SKM-1 treated with dmso at 0.1 percent for 144 hours (cell line): ENCODE data around the gene UBE2A.

Source experiments
- DNase-seq: peaks from one replicate; lab custom pipeline; 2025; ENCODE audit not compliant: unreplicated experiment; lab: John Stamatoyannopoulos, UW

Gene UBE2A

DNA sequence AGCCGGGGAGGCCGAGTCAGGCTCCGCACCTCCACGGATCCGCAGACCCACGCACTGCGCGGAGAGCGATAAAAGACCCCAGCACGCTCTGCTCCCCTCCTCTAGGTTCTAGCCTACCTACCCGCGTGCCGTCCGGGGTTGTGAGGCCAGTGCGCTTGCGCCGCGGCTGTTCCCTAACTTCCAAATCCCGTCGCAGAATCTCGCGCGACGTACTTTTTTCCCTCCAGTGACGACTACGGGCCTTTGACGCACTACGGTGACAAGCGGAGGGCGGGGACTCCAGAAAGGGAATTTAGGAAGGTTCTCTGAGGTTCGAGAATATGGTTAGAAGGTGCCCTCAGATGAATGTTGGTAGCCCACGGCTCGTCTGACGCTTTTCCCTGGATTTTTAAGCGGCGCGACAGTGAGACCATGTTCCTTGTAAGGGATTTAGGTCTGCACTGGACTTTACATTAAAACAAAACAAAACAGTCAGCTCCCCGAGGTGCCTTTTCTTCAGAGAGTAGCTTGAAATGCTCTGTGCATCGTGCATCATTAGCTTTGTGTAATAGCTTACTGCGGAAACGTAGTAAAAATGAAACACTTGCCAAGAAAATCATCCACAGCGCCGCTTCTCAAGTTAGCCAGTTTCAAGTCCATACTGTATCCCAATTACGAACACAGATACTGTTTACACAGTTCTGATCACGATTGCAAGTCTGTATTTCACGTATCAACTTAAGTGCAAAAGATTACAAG lies 32.1 kb downstream of the UBE2A start, which contains the start of gene NKRF:
TSS of gene NKRF (minus strand) at position 145 of the 738 bp plus-strand sequence.
- peak; percentile 70 for DNase-seq

DNA sequence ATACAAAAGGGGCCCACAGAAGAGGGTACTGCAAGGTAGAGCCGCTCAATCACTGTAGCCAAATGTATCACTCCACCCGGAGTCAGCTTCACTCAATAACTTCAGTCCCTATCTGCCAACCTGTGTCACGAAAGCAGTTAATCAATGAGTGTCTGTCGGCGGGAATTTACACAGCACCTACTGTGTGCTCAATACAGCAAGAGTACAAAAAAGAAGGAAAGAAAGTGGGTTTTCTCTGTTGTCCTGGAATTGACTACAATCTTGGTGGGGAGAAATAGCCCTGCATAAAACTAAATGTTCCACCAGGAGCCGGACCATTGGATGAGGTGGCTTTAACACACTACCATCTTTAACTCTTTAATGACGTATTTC lies 32.6 kb downstream of the UBE2A start:
- no peak for DNase-seq

DNA sequence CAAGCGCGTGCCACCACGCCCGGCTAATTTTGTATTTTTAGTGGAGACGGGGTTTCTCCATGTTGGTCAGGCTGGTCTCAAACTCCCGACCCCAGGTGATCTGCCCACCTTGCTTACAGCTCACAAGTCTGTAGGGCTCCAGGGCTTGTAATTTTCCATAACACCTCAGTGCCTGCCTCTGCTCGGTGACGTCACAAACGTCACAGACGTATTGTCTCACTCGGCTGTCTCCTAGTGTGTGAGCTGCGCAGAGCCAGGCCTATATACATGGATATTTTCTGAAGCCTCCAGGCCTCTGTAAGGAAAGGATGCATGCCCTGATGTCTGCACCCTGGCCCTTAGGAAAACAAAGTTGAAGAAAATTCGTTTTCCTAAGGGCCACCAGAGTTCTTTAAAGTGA lies 40.4 kb downstream of the UBE2A start:
- no peak for DNase-seq

DNA sequence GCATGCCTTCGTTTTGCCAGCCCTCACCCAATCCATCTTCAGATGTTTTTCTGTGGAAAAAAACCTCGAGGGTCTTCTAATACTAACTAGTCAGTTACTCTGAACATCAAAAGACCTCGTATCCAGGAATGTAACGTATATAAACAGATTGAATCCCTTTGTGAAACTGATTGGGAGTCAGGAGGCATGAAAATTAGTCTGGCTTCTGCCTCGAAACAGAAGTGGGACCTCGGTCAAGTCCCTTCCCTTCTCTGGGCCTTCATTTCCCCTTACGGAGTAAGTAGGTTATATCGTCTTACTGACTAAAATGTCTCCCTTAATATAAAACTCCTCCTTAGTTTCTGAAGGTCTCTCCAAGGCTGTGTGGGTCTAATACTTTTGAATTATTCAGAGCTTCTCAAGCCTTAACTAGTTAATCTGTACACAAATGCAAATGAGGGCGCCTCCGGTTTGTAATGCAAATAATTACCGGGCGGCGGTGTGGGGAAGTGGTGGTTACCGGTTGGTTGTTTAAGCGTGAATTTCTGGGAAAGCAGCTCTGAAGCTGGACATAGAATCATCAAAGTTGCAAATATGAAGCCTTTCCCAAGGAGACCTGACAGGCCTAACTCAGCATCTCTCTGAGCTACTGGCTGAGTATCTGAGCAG lies 43.3 kb downstream of the UBE2A start:
- no peak for DNase-seq

DNA sequence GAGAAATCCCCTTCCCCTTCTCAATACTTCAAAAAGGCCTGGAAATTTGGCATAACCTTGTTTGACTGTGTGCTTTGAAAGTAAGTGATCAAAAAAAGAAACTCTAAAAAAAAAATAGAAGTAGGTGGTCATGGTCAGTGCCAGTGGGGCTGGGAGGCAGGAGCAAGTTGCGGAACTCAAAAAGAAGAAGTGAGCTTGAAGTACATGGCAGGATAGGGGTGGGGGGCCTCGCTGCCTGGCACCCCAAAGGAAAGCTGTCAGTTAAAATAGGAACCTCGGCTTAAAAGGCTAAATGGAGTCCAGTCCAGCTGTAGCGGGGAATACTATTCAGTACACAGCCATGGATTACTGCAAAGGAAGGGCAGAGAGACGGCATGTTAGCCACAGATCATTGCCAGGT lies 44.1 kb downstream of the UBE2A start:
- peak; percentile 20 for DNase-seq

DNA sequence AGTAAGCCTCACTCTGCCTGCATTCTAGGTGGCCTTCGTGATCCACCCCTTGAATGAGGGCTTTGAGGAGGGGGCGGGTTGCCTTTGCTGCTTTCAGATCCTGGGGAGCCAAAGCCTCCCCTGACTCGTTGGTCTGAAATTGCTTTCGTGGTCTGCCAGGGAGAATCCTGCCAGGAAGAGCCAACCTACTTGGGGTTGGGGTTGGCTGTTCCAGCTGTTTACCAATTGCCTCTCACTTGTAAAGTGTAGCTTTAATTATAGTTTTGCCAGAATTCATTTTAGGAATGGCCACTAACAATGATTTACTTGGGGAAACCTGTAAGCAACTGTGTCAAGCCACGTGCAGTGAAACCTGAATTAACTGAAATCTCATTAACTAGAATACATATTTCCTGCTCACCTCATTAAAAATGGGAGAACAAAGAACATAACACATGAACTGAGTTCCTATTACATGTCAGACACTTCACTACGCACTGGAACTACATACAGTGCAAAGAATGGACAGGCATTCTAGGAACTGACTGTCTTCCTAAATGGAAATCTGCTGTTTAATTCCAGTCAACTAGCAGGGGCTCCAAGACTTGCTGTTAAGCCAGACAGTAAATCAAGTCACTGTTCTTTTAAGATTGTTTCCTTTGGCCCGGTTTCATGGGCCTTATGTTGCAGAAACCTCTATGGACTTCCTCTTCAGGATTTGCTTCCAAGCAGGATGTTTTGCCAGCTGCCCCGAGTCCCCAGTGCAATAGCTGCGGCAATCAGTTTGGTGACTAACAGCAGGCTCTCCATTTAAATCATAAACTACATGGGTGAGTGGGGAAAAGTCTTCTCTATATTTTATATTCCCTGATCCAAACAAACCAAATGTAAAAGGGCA lies 48.2 kb downstream of the UBE2A start:
- no peak for DNase-seq

DNA sequence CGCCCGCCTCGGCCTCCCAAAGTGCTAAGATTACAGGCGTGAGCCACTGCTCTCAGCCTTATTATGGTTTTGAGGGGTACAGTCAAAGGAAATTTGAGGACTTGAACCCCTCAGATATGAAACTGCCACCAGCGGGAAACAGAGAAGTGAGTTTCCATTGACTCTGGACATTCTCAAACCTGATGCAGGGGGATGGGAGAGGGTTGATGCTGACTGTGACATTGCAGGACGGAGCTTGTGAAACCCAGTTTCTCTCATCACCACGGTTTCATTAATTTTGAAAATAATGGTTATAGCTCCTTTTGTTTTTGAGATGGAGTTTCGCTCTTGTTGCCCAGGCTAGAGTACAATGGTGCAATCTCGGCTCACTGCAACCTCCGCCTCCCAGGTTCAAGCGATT lies 50.1 kb downstream of the UBE2A start:
- no peak for DNase-seq

DNA sequence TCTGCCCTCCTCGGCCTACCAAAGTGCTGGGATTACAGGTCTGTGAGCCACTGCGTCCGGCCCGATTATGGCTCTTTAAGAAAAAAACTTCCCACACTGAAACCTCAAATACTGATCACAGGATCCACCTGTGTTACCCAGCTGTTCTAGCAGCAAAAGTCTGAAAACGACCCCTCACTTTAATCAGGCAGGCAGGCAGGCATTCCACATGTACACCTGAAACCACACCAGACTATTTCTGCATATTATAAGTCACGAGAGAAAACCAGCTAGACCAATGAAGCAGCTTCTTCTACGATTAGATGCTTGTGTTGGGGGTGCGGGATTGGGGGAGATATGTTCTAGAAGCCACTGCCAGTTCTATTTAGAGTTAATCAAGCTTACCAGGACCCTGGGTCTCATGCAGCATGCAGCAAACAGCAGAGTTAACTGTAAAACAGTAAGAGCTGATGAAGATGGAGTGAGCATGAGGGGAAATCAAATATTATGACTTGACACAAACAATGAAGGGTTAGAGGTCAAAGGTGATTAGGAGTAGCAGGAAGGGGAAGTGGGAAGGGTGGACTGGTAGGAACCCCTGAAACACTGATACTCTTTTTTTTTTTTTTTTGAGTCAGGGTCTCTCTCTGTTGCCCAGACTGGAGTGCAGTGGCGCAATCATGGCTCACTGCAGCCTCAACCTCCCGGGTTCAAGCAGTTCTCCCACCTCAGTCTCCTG lies 50.7 kb downstream of the UBE2A start:
- DNase-seq: no peak

DNA sequence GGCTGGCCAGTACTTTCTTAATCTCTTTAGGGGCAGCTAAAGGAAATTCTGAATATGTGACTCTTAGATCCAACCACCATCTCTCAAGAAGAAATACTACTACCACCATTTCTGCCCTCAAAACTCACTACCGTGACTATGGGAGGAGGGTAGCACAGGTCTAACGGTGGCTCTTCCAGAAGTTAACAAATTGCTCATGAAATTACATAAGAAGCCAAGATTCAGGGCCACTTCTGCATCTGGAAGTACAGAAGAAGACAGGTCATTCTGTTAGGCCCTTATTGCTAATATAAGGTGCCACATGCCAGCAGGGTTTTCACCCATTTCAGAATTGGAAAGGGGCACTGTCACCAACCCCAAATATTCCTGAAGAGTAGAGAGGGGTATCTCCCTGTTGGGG lies 51.5 kb downstream of the UBE2A start:
- DNase-seq: peak; percentile 1
